ENCODE measurements around the gene RAPH1.

Gene RAPH1, protein sequence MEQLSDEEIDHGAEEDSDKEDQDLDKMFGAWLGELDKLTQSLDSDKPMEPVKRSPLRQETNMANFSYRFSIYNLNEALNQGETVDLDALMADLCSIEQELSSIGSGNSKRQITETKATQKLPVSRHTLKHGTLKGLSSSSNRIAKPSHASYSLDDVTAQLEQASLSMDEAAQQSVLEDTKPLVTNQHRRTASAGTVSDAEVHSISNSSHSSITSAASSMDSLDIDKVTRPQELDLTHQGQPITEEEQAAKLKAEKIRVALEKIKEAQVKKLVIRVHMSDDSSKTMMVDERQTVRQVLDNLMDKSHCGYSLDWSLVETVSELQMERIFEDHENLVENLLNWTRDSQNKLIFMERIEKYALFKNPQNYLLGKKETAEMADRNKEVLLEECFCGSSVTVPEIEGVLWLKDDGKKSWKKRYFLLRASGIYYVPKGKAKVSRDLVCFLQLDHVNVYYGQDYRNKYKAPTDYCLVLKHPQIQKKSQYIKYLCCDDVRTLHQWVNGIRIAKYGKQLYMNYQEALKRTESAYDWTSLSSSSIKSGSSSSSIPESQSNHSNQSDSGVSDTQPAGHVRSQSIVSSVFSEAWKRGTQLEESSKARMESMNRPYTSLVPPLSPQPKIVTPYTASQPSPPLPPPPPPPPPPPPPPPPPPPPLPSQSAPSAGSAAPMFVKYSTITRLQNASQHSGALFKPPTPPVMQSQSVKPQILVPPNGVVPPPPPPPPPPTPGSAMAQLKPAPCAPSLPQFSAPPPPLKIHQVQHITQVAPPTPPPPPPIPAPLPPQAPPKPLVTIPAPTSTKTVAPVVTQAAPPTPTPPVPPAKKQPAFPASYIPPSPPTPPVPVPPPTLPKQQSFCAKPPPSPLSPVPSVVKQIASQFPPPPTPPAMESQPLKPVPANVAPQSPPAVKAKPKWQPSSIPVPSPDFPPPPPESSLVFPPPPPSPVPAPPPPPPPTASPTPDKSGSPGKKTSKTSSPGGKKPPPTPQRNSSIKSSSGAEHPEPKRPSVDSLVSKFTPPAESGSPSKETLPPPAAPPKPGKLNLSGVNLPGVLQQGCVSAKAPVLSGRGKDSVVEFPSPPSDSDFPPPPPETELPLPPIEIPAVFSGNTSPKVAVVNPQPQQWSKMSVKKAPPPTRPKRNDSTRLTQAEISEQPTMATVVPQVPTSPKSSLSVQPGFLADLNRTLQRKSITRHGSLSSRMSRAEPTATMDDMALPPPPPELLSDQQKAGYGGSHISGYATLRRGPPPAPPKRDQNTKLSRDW

DNA sequence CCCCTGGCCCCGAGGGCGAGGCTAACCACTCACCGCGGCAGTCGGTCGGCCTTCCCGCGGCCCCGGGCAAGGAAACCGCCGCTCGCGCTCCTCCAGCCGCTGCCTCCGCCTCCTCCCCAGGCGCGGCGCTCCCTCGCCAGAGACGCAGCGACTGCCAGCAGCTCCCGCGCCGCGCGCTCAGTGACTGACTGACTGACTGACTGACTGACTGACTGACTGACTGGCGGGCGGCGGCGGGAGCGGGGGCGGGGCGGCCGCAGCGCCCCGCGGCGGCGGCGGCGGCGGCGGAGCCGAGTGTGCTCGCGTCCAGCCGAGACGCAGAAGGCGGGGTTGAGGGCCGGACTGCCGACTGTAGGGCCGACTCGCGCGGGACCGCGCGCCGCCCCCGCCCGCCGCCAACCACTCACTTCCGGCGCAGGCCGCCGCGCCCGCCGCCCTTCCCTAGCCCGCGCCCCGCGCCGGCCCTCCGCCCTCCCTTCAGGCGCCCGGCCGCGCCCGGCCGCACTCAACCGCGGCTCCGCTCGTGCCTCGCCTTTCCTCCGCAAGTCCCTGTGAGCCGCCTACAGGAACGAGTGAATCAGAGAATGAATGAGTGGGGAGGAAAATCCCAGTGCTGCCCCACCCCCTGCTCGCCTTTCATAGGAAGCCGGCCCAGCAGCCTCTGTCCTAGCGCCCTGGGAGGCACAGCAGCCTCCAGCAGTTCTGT, at the start of gene RAPH1:
Gene RAPH1, minus strand, starts transcription at position 224 of the 706 bp plus-strand sequence. CDS start 39,948 bp downstream, outside the sequence.
- Histone ChIP-seq H3K27me3 (ENCODE audit: control insufficient read depth, insufficient read depth, low read length) (no peaks in the 10 kb centered on the region), H3K4me1 (ENCODE audit: control insufficient read depth, insufficient read depth, low read length) (peaks cover 6% of the 10 kb centered on the region), H3K9me3 (ENCODE audit: control insufficient read depth, low read length) (no peaks in the 10 kb centered on the region), H3K36me3 (ENCODE audit: control insufficient read depth, insufficient read depth, low read length) (no peaks in the 10 kb centered on the region), H3K9ac (ENCODE audit: low read length) (peak within 1 kb of the TSS; percentile 89), H3K4me3 (ENCODE audit: low read length) (peak within 1 kb of the TSS; percentile 53)

DNA sequence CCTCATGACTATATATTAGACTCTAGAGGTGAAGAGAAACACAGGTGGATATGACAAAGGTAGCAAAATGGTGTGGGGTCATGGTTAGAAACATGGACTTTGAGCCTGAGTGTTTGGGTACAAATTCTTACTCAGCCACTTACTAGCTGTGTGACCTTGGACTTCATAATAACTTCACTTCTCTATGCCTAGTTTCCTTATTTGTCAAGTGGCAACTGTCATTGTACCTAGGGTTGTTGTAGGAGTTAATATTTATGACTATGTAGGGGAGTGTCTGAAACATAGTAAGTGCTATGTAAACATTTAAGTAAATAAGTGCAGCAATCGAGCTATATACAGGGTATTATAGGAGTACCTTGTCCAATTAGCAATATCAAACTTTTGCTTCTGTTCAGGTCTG, 49.7 kb upstream of the RAPH1 start:
- H3K9ac ChIP-seq (ENCODE audit: low read length), result no peak overlapping the region
- H3K4me1 ChIP-seq (ENCODE audit: control insufficient read depth, insufficient read depth, low read length), result peaks cover 68% of the 10 kb centered on the region
- H3K9me3 ChIP-seq (ENCODE audit: control insufficient read depth, low read length), result no peaks in the 10 kb centered on the region
- no peaks in the 10 kb centered on the region for H3K36me3 ChIP-seq (ENCODE audit: control insufficient read depth, insufficient read depth, low read length)
- no peaks in the 10 kb centered on the region for H3K27me3 ChIP-seq (ENCODE audit: control insufficient read depth, insufficient read depth, low read length)
- H3K4me3 ChIP-seq (ENCODE audit: low read length), result no peak overlapping the region

- no peaks in the 10 kb centered on the region for H3K9me3 ChIP-seq (ENCODE audit: control insufficient read depth, low read length)
- H3K4me1 ChIP-seq (ENCODE audit: control insufficient read depth, insufficient read depth, low read length), result peaks cover 79% of the 10 kb centered on the region
- no peaks in the 10 kb centered on the region for H3K36me3 ChIP-seq (ENCODE audit: control insufficient read depth, insufficient read depth, low read length)
- H3K27me3 ChIP-seq (ENCODE audit: control insufficient read depth, insufficient read depth, low read length), result no peaks in the 10 kb centered on the region
- H3K9ac ChIP-seq (ENCODE audit: low read length), result no peak overlapping the region
- H3K4me3 ChIP-seq (ENCODE audit: low read length), result no peak overlapping the region
Observed at GRCh38 chr2:203583701-203584100, 48.6 kb upstream of the RAPH1 start.

DNA sequence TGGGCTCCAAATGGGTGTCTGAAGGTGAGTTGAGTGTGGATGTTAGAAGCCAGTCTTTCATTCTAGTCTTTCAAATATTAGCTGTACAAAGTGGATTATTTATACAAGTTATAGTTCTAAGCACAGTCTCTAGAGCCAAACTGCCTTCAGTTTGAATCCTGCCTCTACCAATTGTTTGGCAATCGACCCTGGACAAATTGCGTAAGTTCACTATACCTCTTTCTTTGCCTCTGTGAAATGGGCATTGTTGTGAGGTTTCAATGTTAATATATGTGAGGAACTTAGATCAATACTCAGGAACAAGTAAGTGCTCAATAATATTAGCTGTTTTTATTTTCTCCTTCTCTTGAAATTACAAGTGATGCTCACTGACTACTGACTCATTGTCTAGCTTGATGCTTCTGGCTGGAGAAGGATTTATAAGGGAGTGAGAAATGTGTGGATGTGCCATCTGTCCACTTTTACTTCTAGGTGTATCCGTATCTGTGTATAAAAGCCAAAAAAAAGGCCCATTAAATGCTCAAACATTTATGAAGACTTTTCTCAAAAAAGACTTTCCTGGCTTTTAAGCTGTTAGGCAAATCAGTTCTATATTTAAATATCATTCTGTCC, 48.1 kb upstream of the RAPH1 start:
- Histone ChIP-seq H3K4me1 (ENCODE audit: control insufficient read depth, insufficient read depth, low read length) (peaks cover 84% of the 10 kb centered on the region), H3K4me3 (ENCODE audit: low read length) (no peak overlapping the region), H3K9ac (ENCODE audit: low read length) (no peak overlapping the region), H3K9me3 (ENCODE audit: control insufficient read depth, low read length) (no peaks in the 10 kb centered on the region), H3K36me3 (ENCODE audit: control insufficient read depth, insufficient read depth, low read length) (no peaks in the 10 kb centered on the region), H3K27me3 (ENCODE audit: control insufficient read depth, insufficient read depth, low read length) (no peaks in the 10 kb centered on the region)

- Histone ChIP-seq H3K4me3 (ENCODE audit: low read length) (peak overlapping the region; percentile 16), H3K4me1 (ENCODE audit: control insufficient read depth, insufficient read depth, low read length) (peaks cover 86% of the 10 kb centered on the region), H3K9ac (ENCODE audit: low read length) (no peak overlapping the region), H3K27me3 (ENCODE audit: control insufficient read depth, insufficient read depth, low read length) (no peaks in the 10 kb centered on the region), H3K9me3 (ENCODE audit: control insufficient read depth, low read length) (no peaks in the 10 kb centered on the region), H3K36me3 (ENCODE audit: control insufficient read depth, insufficient read depth, low read length) (no peaks in the 10 kb centered on the region)
Observed at GRCh38 chr2:203582468-203582867, 47.4 kb upstream of the RAPH1 start.

GRCh38 chr2:203580844-203581243, 45.7 kb upstream of the RAPH1 start:
- Histone ChIP-seq H3K4me3 (ENCODE audit: low read length) (no peak overlapping the region), H3K9ac (ENCODE audit: low read length) (peak overlapping the region; percentile 40), H3K9me3 (ENCODE audit: control insufficient read depth, low read length) (no peaks in the 10 kb centered on the region), H3K36me3 (ENCODE audit: control insufficient read depth, insufficient read depth, low read length) (no peaks in the 10 kb centered on the region), H3K27me3 (ENCODE audit: control insufficient read depth, insufficient read depth, low read length) (no peaks in the 10 kb centered on the region), H3K4me1 (ENCODE audit: control insufficient read depth, insufficient read depth, low read length) (peaks cover 78% of the 10 kb centered on the region)

- Histone ChIP-seq H3K27me3 (ENCODE audit: control insufficient read depth, insufficient read depth, low read length) (no peaks in the 10 kb centered on the region), H3K4me3 (ENCODE audit: low read length) (no peak overlapping the region), H3K36me3 (ENCODE audit: control insufficient read depth, insufficient read depth, low read length) (no peaks in the 10 kb centered on the region), H3K9me3 (ENCODE audit: control insufficient read depth, low read length) (no peaks in the 10 kb centered on the region), H3K4me1 (ENCODE audit: control insufficient read depth, insufficient read depth, low read length) (peaks cover 67% of the 10 kb centered on the region), H3K9ac (ENCODE audit: low read length) (peak overlapping the region; percentile 51)
Observed at GRCh38 chr2:203579730-203580129, 44.6 kb upstream of the RAPH1 start.

GRCh38 chr2:203578759-203579643, 43.9 kb upstream of the RAPH1 start:
- no peaks in the 10 kb centered on the region for H3K27me3 ChIP-seq (ENCODE audit: control insufficient read depth, insufficient read depth, low read length)
- H3K36me3 ChIP-seq (ENCODE audit: control insufficient read depth, insufficient read depth, low read length), result no peaks in the 10 kb centered on the region
- peak overlapping the region; percentile 9 for H3K4me3 ChIP-seq (ENCODE audit: low read length)
- H3K4me1 ChIP-seq (ENCODE audit: control insufficient read depth, insufficient read depth, low read length), result peaks cover 60% of the 10 kb centered on the region
- no peaks in the 10 kb centered on the region for H3K9me3 ChIP-seq (ENCODE audit: control insufficient read depth, low read length)
- H3K9ac ChIP-seq (ENCODE audit: low read length), result peak overlapping the region; percentile 51

- Histone ChIP-seq H3K36me3 (ENCODE audit: control insufficient read depth, insufficient read depth, low read length) (no peaks in the 10 kb centered on the region), H3K9me3 (ENCODE audit: control insufficient read depth, low read length) (no peaks in the 10 kb centered on the region)
Observed at GRCh38 chr2:203574824-203575223, 39.7 kb upstream of the RAPH1 start.

DNA sequence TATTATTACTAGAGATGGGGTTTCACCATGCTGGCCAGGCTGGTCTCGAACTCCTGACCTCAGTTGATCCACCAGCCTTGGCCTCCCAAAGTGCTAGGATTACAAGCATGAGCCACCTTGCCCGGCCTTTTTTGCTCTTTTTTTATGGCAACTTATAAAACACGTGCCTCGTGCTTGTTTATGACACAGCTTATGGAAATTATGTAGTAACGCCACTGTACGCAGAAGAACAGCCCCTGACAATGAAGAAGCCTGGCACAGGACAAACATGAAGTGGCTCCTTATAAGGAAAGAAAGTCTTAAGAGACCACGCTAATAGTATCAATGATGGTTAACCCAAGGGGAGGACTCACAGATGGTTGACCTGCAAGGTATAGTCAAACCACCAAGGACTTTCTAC, 37.2 kb upstream of the RAPH1 start:
- no peak overlapping the region for H3K4me3 ChIP-seq (ENCODE audit: low read length)
- H3K9ac ChIP-seq (ENCODE audit: low read length), result no peak overlapping the region
- H3K9me3 ChIP-seq (ENCODE audit: control insufficient read depth, low read length), result no peaks in the 10 kb centered on the region
- H3K4me1 ChIP-seq (ENCODE audit: control insufficient read depth, insufficient read depth, low read length), result no peaks in the 10 kb centered on the region
- H3K27me3 ChIP-seq (ENCODE audit: control insufficient read depth, insufficient read depth, low read length), result no peaks in the 10 kb centered on the region
- H3K36me3 ChIP-seq (ENCODE audit: control insufficient read depth, insufficient read depth, low read length), result no peaks in the 10 kb centered on the region

More at GRCh38 chr2:203574824-203575223, 39.7 kb upstream of the RAPH1 start:
- H3K9ac ChIP-seq (ENCODE audit: low read length), result no peak overlapping the region
- H3K27me3 ChIP-seq (ENCODE audit: control insufficient read depth, insufficient read depth, low read length), result no peaks in the 10 kb centered on the region
- H3K4me3 ChIP-seq (ENCODE audit: low read length), result no peak overlapping the region
- peaks cover 18% of the 10 kb centered on the region for H3K4me1 ChIP-seq (ENCODE audit: control insufficient read depth, insufficient read depth, low read length)
